SK-N-SH (cell line): ENCODE data around the gene ENTREP3. TPM values are rescaled to one million over a fixed set of nuclear protein-coding genes. Genes with fewer than 3 reads are reported as not detected.
"Not testable (repeated sequence)": the region's sequence is repeated elsewhere in the genome, so short reads cannot be mapped to it uniquely, and the experiment has no call there.

Experiments used
- CTCF ChIA-PET: fragments of 300-600, 350-600 bp; formaldehyde crosslinking; extraction: SDS; loops from one replicate; lab custom pipeline; 2021; lab: Yijun Ruan, JAX
- POLR2A ChIA-PET: fragments of 350-600 bp; sonication (Branson Sonifier 250); formaldehyde crosslinking; extraction: SDS; loops from one replicate; lab custom pipeline; 2020; ENCODE audit warnings: antibody characterized with exemption, inconsistent platforms; lab: Yijun Ruan, JAX
- DNase-seq: peaks from one replicate; pipeline ENCODE4 v3.0.0; 2012
- H2AFZ ChIP-seq: fragments of 200-600 bp; sonication (generic); 2 replicates; pipeline ENCODE4 v1.8.1; 2016; ENCODE audit warnings: antibody characterized with exemption, mild to moderate bottlenecking, low read depth
- H3F3A ChIP-seq: fragments of 200-600 bp; sonication (generic); replicated peaks from 2 replicates; pipeline ENCODE3; 2016; ENCODE audit warnings: antibody characterized with exemption, mild to moderate bottlenecking; ENCODE audit not compliant: insufficient read depth
- H3K27ac ChIP-seq, 2 experiments: fragments of 200-500 bp in 1 of 2; fragments of 200-600 bp in 1 of 2; sonication (Bioruptor generic) in 1 of 2; sonication (generic), shearing (Covaris generic) in 1 of 2; 2 replicates each; pipeline versions ENCODE4 v1.5.1 to v1.6.1; 2014 to 2016; ENCODE audit warnings: low read depth in 2 of 2, inconsistent platforms in 1 of 2, low read length in 1 of 2, mild to moderate bottlenecking in 1 of 2, mixed read lengths in 1 of 2
- H3K27me3 ChIP-seq: fragments of 200-600 bp; sonication (generic), shearing (Covaris generic); 2 replicates; pipeline ENCODE4 v1.6.1; 2016; ENCODE audit warnings: mixed run types; ENCODE audit not compliant: insufficient read depth
- H3K36me3 ChIP-seq, 2 experiments: fragments of 200-500 bp in 1 of 2; fragments of 200-600 bp in 1 of 2; sonication (Bioruptor generic) in 1 of 2; sonication (generic) in 1 of 2; replicated peaks in 1 of 2; 2 replicates each; pipeline versions ENCODE3 to v1.5.1; 2014 to 2016; ENCODE audit warnings: low read length in 1 of 2, mild to moderate bottlenecking in 1 of 2; ENCODE audit not compliant: insufficient read depth in 2 of 2, control insufficient read depth in 1 of 2
- H3K4me1 ChIP-seq, 2 experiments: fragments of 200-500 bp in 1 of 2; fragments of 200-600 bp in 1 of 2; sonication (Bioruptor generic) in 1 of 2; sonication (generic), shearing (Covaris generic) in 1 of 2; 2 replicates each; pipeline versions ENCODE4 v1.5.1 to v1.6.1; 2014 to 2016; ENCODE audit warnings: low read depth in 1 of 2, low read length in 1 of 2, mixed run types in 1 of 2; ENCODE audit not compliant: insufficient read depth in 2 of 2, control insufficient read depth in 1 of 2
- H3K4me2 ChIP-seq: fragments of 200-600 bp; sonication (generic), shearing (Covaris generic); 2 replicates; pipeline ENCODE4 v1.6.1; 2017; ENCODE audit warnings: mixed run types
- H3K4me3 ChIP-seq, 2 experiments: fragments of 200-500 bp in 1 of 2; fragments of 200-600 bp in 1 of 2; sonication (Bioruptor generic) in 1 of 2; sonication (generic), shearing (Covaris generic) in 1 of 2; 2 replicates each; pipeline versions ENCODE4 v1.5.1 to v1.8.1; 2014 to 2016; ENCODE audit warnings: low read depth in 2 of 2, inconsistent platforms in 1 of 2, low read length in 1 of 2, mild to moderate bottlenecking in 1 of 2, mixed read lengths in 1 of 2, moderate library complexity in 1 of 2
- H3K79me2 ChIP-seq: fragments of 200-600 bp; sonication (generic); 2 replicates; pipeline ENCODE4 v1.8.1; 2017; ENCODE audit warnings: mild to moderate bottlenecking; ENCODE audit not compliant: insufficient read depth
- H3K9ac ChIP-seq: fragments of 200-600 bp; sonication (generic); 2 replicates; pipeline ENCODE4 v1.6.1; 2017; ENCODE audit warnings: mixed run types
- H3K9me2 ChIP-seq: fragments of 200-600 bp; sonication (generic); 2 replicates; pipeline ENCODE4 v1.6.1; 2017; ENCODE audit warnings: mixed run types
- H3K9me3 ChIP-seq: fragments of 200-600 bp; sonication (generic); 2 replicates; pipeline ENCODE4 v1.6.1; 2017; ENCODE audit warnings: mixed run types, mild to moderate bottlenecking, moderate library complexity
- H4K20me1 ChIP-seq: fragments of 200-600 bp; sonication (generic); 2 replicates; pipeline ENCODE4 v1.6.1; 2017; ENCODE audit warnings: mild to moderate bottlenecking, mixed run types; ENCODE audit not compliant: insufficient read depth
- FOXJ3 ChIP-seq: sonication (generic); formaldehyde crosslinking; IDR thresholded peaks from 2 replicates; pipeline ENCODE4 v1.5.1; 2020; ENCODE audit warnings: mild to moderate bottlenecking, missing genetic modification reagents
- GABPA ChIP-seq: IDR thresholded peaks from 2 replicates; pipeline ENCODE4 v1.4.0; 2012; ENCODE audit warnings: low read depth, mild to moderate bottlenecking
- MEF2A ChIP-seq: IDR thresholded peaks from 2 replicates; pipeline ENCODE4 v1.4.0; 2012; ENCODE audit warnings: low read depth, borderline replicate concordance
- MXI1 ChIP-seq: IDR thresholded peaks from 2 replicates; pipeline ENCODE4 v1.6.1; 2012; ENCODE audit warnings: mild to moderate bottlenecking, low read depth, low read length, improper control_type of control experiment
- NFIC ChIP-seq: IDR thresholded peaks from 2 replicates; pipeline ENCODE4 v1.4.0; 2012; ENCODE audit warnings: borderline replicate concordance
- NRF1 ChIP-seq: IDR thresholded peaks from 2 replicates; pipeline ENCODE4 v1.6.1; 2012; ENCODE audit warnings: low read depth, mild to moderate bottlenecking, low read length
- POLR2AphosphoS5 ChIP-seq: IDR thresholded peaks from 2 replicates; pipeline ENCODE4 v1.6.1; 2012; ENCODE audit warnings: low read depth, low read length
- USF2 ChIP-seq: fragments of 150-350 bp; IDR thresholded peaks from 2 replicates; pipeline ENCODE4 v1.6.1; 2017; ENCODE audit warnings: antibody characterized with exemption, low read length, low read depth, borderline replicate concordance
- WGBS: methylation state at CpG from one replicate; pipeline ENCODE4 v1.1.6; 2017; ENCODE audit warnings: low lambda C conversion rate; 5-methylcytosine and 5-hydroxymethylcytosine counted together
- polyA plus RNA-seq, 3 experiments: library from polyadenylated mRNA; depleted of rRNA; stranded (reverse); fragments of >200 nt; gene quantifications; 2 replicates each; pipeline ENCODE4 v1.2.3, GENCODE V29; 2012
- TF ChIP-seq, protein P1 (sequence below): IDR thresholded peaks from 2 replicates; pipeline ENCODE4 v1.4.0; 2012; ENCODE audit warnings: low read depth
- TF ChIP-seq, protein P2 (sequence below): IDR thresholded peaks from 2 replicates; pipeline ENCODE4; 2012
- TF ChIP-seq, protein P3 (sequence below): fragments of 150-350 bp; IDR thresholded peaks from 2 replicates; pipeline ENCODE4 v1.6.1; 2016; ENCODE audit warnings: mild to moderate bottlenecking, low read depth, low read length

Gene ENTREP3
- polyA plus RNA-seq, 1 of the 3 experiments (the other 2 are of a cell fraction), result 30.6 TPM

- Histone ChIP-seq H3K36me3 (peaks cover 9 to 26% of the 10 kb centered on the region in 2 experiments), H3K27me3 (no peaks in the 10 kb centered on the region), H4K20me1 (no peaks in the 10 kb centered on the region), H2AFZ (no peak overlapping the region), H3K9me3 (no peaks in the 10 kb centered on the region), H3F3A (peaks cover 35% of the 10 kb centered on the region), H3K79me2 (peaks cover 14% of the 10 kb centered on the region), H3K4me1 (peaks cover 0 to 13% of the 10 kb centered on the region in 2 experiments; a peak in 3 of 4 replicates), H3K9ac (no peak overlapping the region), H3K4me3 (no peak overlapping the region), H3K27ac (no peak overlapping the region), H3K9me2 (no peaks in the 10 kb centered on the region), H3K4me2 (no peak overlapping the region)
- CTCF ChIA-PET, result interaction anchor here (0.6 to 13.3 kb wide), 8 partner anchors 26 to 255 kb away, joined by 3 to 184 read pairs (median 5); partner anchors contain the start of gene RUSC1
- TF ChIP-seq NFIC, result no peak
- no peak for TF ChIP-seq POLR2AphosphoS5
- TF ChIP-seq USF2, result no peak
- TF ChIP-seq, protein P1, sequence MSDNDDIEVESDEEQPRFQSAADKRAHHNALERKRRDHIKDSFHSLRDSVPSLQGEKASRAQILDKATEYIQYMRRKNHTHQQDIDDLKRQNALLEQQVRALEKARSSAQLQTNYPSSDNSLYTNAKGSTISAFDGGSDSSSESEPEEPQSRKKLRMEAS, result no peak
- TF ChIP-seq GABPA, result no peak
- no peak for TF ChIP-seq NRF1
- TF ChIP-seq, protein P2, sequence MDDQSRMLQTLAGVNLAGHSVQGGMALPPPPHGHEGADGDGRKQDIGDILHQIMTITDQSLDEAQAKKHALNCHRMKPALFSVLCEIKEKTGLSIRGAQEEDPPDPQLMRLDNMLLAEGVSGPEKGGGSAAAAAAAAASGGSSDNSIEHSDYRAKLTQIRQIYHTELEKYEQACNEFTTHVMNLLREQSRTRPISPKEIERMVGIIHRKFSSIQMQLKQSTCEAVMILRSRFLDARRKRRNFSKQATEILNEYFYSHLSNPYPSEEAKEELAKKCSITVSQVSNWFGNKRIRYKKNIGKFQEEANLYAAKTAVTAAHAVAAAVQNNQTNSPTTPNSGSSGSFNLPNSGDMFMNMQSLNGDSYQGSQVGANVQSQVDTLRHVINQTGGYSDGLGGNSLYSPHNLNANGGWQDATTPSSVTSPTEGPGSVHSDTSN, result no peak
- TF ChIP-seq MEF2A, result no peak
- TF ChIP-seq, protein P3, sequence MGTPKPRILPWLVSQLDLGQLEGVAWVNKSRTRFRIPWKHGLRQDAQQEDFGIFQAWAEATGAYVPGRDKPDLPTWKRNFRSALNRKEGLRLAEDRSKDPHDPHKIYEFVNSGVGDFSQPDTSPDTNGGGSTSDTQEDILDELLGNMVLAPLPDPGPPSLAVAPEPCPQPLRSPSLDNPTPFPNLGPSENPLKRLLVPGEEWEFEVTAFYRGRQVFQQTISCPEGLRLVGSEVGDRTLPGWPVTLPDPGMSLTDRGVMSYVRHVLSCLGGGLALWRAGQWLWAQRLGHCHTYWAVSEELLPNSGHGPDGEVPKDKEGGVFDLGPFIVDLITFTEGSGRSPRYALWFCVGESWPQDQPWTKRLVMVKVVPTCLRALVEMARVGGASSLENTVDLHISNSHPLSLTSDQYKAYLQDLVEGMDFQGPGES, result no peak
- no peak for TF ChIP-seq MXI1
- TF ChIP-seq FOXJ3 (CRISPR knock-in tag), result no peak
- POLR2A ChIA-PET, result no interaction called here
- 91% methylated on average over 26 of the region's 26 CpGs for WGBS
- DNase-seq, result no peak
Observed at GRCh38 chr1:155247667-155248553, 7.4 kb downstream of the ENTREP3 start.

DNA sequence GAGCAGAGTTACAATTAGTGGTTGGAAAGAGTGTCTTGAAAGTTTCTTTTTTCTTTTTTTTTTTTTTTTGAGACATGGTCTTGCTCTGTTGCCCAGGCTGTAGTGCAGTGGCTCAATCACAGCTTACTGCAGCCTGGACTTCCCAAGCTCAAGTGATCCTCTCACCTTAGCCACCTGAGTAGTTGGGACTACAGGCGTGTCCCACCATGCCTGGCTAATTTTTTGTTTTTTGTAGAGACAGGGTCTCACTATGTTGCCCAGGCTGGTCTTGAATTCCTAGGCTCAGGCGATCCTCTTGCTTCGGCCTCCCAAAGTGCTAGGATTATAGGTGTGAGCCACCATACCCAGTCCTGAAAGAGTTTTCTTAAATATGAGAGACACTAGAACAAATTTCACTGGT is 8.5 kb downstream of the ENTREP3 start:
- Histone ChIP-seq H3F3A (peaks cover 35% of the 10 kb centered on the region), H3K4me1 (peaks cover 0 to 15% of the 10 kb centered on the region in 2 experiments; a peak in 3 of 4 replicates), H3K79me2 (peaks cover 20% of the 10 kb centered on the region), H3K36me3 (peaks cover 9 to 26% of the 10 kb centered on the region in 2 experiments)
- CTCF ChIA-PET, result interaction anchor here (1.2 to 13.3 kb wide), 3 partner anchors 61 to 78 kb away, joined by 3 to 184 read pairs (median 8); partner anchors contain the start of gene RUSC1
- H3K27ac ChIP-seq, POLR2A ChIA-PET, H3K9me2 ChIP-seq, H3K9me3 ChIP-seq, H3K4me2 ChIP-seq, H3K27me3 ChIP-seq, DNase-seq, H3K9ac ChIP-seq, H3K4me3 ChIP-seq, H4K20me1 ChIP-seq, H2AFZ ChIP-seq: not testable (repeated sequence)
- 97% methylated on average over 3 of the region's 3 CpGs for WGBS
